Mucosa of rectum (tissue), 2 donors: Measurements from ENCODE around the gene NRXN3.

Experiments used
- H3K27ac ChIP-seq, 2 donors: one replicate each; pipeline ENCODE4 v1.7.0; 2013; ENCODE audit warnings: inconsistent platforms in 2 of 2, low read depth in 2 of 2, low read length in 2 of 2
- H3K27me3 ChIP-seq, 2 donors: one replicate each; pipeline ENCODE4 v1.7.0; 2013; ENCODE audit warnings: low read length in 2 of 2; ENCODE audit not compliant: control insufficient read depth in 2 of 2, insufficient read depth in 2 of 2
- H3K36me3 ChIP-seq, 2 donors: one replicate each; pipeline ENCODE4 v1.7.0; 2013; ENCODE audit warnings: low read length in 2 of 2; ENCODE audit not compliant: control insufficient read depth in 2 of 2, insufficient read depth in 2 of 2
- H3K4me1 ChIP-seq, 2 donors: one replicate each; pipeline ENCODE4 v1.7.0; 2013; ENCODE audit warnings: low read length in 2 of 2, mild to moderate bottlenecking in 1 of 2; ENCODE audit not compliant: control insufficient read depth in 2 of 2, insufficient read depth in 2 of 2
- H3K4me3 ChIP-seq, 2 donors: one replicate each; pipeline ENCODE4 v1.7.0; 2013; ENCODE audit warnings: low read length in 2 of 2
- H3K9ac ChIP-seq, 2 donors: one replicate each; pipeline ENCODE4 v1.7.0; 2013; ENCODE audit warnings: low read length in 2 of 2, low read depth in 1 of 2, mild to moderate bottlenecking in 1 of 2
- H3K9me3 ChIP-seq, 2 donors: one replicate each; pipeline ENCODE4 v1.7.0; 2013; ENCODE audit warnings: low read length in 2 of 2; ENCODE audit not compliant: control insufficient read depth in 2 of 2
- donor health status: healthy.
- donor health status: Normal muscosa, but diverticular disease.

The NRXN3 gene

GRCh38 chr14:79525416-79525815, 1355.2 kb downstream of the NRXN3 start:
- Histone ChIP-seq H3K9me3 (no peaks in the 10 kb centered on the region), H3K4me3 (no peak overlapping the region), H3K9ac (no peak overlapping the region), H3K36me3 (no peaks in the 10 kb centered on the region), H3K27me3 (no peaks in the 10 kb centered on the region), H3K4me1 (no peaks in the 10 kb centered on the region), H3K27ac (no peak overlapping the region)

DNA sequence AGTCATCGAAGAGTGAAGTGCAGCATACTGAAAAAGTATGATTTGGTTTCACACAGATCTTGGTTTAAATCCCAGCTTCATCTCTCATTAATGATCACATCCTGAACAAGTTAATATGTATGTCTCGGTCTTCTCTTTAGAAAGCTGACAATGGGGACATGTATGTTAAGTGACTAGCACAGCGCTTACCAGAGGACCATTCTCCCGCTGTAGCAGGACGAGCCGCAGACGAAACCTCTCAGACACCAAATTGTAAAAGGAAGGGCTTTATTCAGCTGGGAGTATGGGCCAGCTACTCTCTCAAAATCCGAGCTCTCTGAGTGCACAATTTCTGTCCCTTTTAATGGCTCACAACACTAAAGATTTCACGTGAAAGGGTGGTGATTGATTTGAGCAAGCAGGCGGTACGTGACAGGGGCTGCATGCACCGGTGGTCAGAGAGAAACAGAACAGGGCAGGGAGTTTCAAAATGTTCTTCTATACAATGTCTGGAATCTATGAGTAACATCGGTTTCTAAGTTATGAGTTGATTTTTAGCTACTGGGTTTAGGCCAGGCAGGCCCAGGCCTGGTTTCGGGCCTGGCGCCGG, 1358.7 kb downstream of the NRXN3 start:
- Histone ChIP-seq H3K9me3 (no peaks in the 10 kb centered on the region), H3K9ac (no peak overlapping the region), H3K36me3 (no peaks in the 10 kb centered on the region), H3K4me1 (no peaks in the 10 kb centered on the region), H3K27me3 (no peaks in the 10 kb centered on the region), H3K27ac (no peak overlapping the region), H3K4me3 (no peak overlapping the region)

GRCh38 chr14:79530555-79530954, 1360.4 kb downstream of the NRXN3 start:
- Histone ChIP-seq H3K9me3 (no peaks in the 10 kb centered on the region), H3K9ac (no peak overlapping the region), H3K36me3 (no peaks in the 10 kb centered on the region), H3K27me3 (no peaks in the 10 kb centered on the region), H3K4me1 (no peaks in the 10 kb centered on the region), H3K27ac (no peak overlapping the region), H3K4me3 (no peak overlapping the region)

GRCh38 chr14:79534703-79535353, 1364.7 kb downstream of the NRXN3 start:
- Histone ChIP-seq H3K27me3 (no peaks in the 10 kb centered on the region), H3K36me3 (no peaks in the 10 kb centered on the region), H3K9me3 (no peaks in the 10 kb centered on the region), H3K9ac (no peak overlapping the region), H3K27ac (no peak overlapping the region), H3K4me1 (no peaks in the 10 kb centered on the region), H3K4me3 (no peak overlapping the region)

DNA sequence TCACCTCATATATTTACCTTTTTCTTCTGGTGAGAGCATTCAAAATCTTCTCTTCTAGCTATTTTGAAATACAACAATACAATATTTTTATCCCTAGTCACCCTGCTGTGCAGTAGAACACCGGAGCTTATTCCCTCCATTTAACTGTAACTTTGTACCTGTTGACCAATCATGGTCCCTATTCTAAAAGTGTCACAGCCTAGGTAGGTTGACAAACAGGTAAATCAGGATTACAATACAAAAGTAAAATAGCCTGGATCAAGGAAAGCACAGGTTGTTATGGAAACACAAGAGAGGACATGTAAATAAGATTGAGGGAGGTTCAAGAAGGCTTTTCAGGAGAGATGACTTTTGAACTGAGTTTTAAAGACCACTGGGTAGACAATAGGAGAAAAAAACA, 1370.2 kb downstream of the NRXN3 start:
- Histone ChIP-seq H3K9ac (no peak overlapping the region), H3K4me1 (no peaks in the 10 kb centered on the region), H3K27ac (no peak overlapping the region), H3K36me3 (no peaks in the 10 kb centered on the region), H3K4me3 (no peak overlapping the region), H3K9me3 (no peaks in the 10 kb centered on the region), H3K27me3 (no peaks in the 10 kb centered on the region)

DNA sequence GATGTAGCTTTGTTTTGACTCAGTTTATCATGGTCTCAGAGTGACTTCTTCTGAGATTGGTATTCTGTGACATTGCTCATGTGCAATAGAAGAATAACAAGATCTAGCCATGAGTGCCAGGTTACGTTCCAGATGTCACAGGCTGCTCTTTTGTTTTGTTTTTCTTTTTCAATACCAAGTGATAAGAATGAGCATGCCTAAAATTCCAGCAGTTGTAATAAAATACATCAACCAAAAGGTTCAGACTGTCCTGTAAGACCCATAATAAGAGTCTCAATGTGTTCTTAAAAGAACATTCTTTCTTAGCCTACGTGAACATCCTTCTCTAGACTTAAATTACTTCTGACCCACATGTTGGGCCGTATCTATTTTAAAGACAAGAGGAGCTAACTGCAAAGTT, 1371.9 kb downstream of the NRXN3 start:
- H3K27me3 ChIP-seq, result no peaks in the 10 kb centered on the region
- no peaks in the 10 kb centered on the region for H3K4me1 ChIP-seq
- no peak overlapping the region for H3K27ac ChIP-seq
- H3K9ac ChIP-seq, result no peak overlapping the region
- no peak overlapping the region for H3K4me3 ChIP-seq
- no peaks in the 10 kb centered on the region for H3K9me3 ChIP-seq
- H3K36me3 ChIP-seq, result no peaks in the 10 kb centered on the region

DNA sequence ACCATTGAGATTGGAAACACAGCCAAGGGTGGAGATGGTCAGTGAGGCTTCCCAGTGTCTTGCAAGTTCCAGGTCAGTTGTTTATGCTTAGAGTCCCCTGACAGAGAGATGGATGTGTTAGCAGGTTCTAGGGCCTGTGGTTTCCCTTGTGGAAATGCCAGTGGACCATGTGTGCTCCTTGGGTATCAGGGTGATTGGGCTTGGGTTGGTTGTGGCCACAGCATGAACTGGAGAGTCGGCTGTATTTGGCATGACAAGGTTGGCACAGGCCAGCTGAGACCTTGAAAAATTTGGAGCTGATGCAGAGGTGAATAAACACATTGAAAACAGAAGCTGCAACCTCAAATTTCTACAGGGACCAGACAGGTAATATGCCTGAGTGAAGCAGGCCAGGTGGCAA, 1373.2 kb downstream of the NRXN3 start:
- Histone ChIP-seq H3K27me3 (no peaks in the 10 kb centered on the region), H3K4me1 (no peaks in the 10 kb centered on the region), H3K27ac (no peak overlapping the region), H3K4me3 (no peak overlapping the region), H3K9ac (no peak overlapping the region), H3K9me3 (no peaks in the 10 kb centered on the region), H3K36me3 (no peaks in the 10 kb centered on the region)

DNA sequence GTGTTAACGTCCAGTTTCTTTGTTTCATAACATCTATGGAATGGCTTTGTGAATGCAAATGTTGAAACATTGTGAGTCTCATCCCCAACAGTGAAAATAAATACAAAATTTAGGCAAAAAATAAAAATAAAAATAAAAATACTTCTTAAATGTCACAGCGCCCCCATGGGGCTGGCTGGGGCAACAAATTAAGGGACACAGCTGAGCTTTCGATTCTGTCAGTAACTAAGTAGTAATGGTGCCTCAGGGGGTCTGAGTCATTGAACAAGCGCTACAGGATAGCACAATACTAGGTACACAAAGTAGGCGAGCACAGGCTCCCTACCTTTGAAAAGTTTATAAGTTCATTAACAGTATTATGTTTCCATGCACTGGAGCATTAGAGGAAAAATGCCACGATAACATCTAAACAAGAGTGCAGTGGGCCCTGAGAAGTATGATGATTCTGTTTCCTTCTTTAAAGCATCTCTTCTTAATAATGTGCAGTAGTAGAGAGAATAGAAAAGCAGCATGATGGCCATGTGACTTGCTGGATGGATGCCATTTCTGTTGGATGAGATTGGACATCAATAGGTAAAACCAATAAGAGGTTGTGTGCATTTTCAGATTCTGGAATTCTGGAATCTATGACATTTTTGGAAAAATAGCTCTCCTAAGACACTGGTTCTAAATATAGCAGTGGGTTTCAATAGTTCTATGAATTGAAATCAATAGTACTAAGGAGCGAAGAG, 1374.0 kb downstream of the NRXN3 start:
- H3K9ac ChIP-seq, result no peak overlapping the region
- H3K9me3 ChIP-seq, result no peaks in the 10 kb centered on the region
- H3K4me1 ChIP-seq, result no peaks in the 10 kb centered on the region
- no peak overlapping the region for H3K4me3 ChIP-seq
- no peaks in the 10 kb centered on the region for H3K36me3 ChIP-seq
- no peaks in the 10 kb centered on the region for H3K27me3 ChIP-seq
- no peak overlapping the region for H3K27ac ChIP-seq

DNA sequence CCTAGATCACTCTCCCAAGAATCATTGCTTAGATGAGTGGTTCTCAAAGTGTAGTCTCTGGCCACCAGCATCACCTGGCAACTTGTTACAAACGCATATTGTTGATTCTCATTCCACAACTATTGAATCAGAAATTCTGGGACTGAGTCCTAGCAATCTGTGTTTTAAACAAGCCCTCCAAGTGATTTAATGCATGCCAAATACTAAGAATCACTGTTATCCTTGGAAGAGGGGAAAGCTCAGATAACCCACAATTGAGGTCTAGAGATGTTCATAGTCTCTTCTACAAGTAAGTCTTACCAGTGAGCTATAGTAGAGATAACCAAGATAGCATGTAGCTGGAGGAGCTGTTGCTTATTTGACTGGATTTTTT, 1374.5 kb downstream of the NRXN3 start:
- Histone ChIP-seq H3K36me3 (no peaks in the 10 kb centered on the region), H3K9ac (no peak overlapping the region), H3K27ac (no peak overlapping the region), H3K9me3 (no peaks in the 10 kb centered on the region), H3K4me1 (no peaks in the 10 kb centered on the region), H3K4me3 (no peak overlapping the region), H3K27me3 (no peaks in the 10 kb centered on the region)

- no peaks in the 10 kb centered on the region for H3K36me3 ChIP-seq
- no peaks in the 10 kb centered on the region for H3K4me1 ChIP-seq
- H3K27ac ChIP-seq, result no peak overlapping the region
- no peaks in the 10 kb centered on the region for H3K9me3 ChIP-seq
- H3K27me3 ChIP-seq, result no peaks in the 10 kb centered on the region
- no peak overlapping the region for H3K9ac ChIP-seq
- H3K4me3 ChIP-seq, result no peak overlapping the region
Observed at GRCh38 chr14:79548836-79549235, 1378.7 kb downstream of the NRXN3 start.
